NCI-H1105 (cell line): ENCODE data around the gene ERICH3.
A peak's percentile ranks its signal among the peaks of the same experiment; 100 is the strongest.

Experiments
- DNase-seq: peaks from one replicate; lab custom pipeline; 2025; lab: John Stamatoyannopoulos, UW

Gene ERICH3

DNA sequence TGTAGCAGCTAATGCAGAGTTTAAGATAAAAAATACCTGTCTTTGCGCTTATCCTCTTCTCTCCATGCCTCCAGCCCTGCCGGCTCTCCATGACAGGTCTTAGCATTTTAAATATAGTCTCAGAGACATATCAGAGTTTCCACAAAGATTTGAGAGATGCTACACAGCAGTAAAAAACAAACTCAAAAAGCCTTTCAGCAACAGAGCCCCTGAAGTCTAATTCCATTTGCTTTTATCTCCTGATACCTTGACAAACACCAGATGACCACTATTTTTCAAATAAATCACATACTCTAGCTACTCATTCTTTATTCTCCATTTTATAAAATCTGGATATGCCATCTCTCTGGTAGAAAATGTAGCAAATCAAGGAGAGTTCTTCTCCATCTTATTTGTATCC is 81.6 kb downstream of the ERICH3 start:
- no peak for DNase-seq

DNA sequence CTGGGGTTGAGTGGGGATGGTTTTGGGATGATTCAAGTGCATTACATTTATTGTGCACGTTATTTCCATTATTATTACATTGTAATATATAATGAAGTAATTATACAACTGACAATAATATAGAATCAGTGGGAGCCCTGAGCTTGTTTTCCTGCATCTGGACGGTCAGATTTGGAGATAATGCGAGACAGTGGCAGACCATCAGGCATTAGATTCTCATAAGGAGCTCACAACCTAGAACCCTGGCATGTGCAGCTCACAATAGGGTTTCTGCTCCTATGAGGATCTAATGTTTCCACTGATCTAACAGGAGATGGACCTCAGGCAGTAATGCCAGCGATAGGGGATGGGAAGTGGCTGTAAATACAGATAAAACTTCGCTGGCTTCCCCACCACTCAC is 83.3 kb downstream of the ERICH3 start:
- no peak for DNase-seq

DNA sequence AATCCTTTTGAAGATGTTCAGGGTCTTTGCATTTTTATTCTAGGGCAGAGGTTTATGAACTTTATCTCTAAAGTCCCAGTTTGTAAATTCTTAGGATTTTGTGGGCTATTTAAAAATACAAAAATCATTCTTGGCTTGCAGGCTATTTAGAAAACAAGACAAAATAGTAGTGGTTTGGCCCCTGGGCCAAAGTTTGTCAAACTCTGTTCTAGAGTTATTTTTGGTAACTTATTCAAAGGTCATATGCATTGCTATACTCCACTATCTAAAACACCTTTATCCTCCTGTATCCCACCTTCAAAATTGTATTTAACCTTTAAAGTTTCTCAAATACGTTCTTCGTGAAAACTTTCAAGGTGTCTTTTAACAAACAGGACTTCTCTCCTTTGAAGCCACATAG is 85.7 kb downstream of the ERICH3 start:
- DNase-seq: no peak

DNA sequence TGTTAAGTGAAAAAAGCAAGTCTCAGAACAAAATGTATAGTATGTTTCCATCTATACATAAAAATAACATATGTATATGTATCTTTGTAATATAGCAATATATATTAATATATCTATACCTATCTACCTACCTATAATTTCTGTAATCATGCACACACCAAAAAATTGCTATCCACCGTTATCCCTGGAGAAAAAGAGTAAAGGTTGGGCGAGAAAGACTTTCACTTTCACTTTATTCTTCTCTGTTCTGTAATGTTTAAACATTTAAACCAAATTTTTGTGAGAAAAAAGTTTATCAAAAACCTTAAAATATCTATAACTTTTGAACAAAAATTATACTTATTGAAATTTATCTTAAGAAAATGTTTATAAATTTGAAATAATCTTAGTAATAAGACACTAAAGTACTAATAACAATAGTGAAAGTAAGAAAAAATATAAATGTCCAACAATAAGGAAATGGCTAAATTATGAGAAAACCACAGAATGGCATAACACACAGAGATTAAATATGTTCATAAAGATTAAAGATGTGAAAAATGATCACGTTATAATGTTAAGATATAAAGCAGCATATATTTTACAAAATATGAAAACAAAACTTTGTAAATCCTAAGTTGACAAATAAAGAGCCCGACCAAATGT is 87.2 kb downstream of the ERICH3 start:
- DNase-seq: no peak

DNA sequence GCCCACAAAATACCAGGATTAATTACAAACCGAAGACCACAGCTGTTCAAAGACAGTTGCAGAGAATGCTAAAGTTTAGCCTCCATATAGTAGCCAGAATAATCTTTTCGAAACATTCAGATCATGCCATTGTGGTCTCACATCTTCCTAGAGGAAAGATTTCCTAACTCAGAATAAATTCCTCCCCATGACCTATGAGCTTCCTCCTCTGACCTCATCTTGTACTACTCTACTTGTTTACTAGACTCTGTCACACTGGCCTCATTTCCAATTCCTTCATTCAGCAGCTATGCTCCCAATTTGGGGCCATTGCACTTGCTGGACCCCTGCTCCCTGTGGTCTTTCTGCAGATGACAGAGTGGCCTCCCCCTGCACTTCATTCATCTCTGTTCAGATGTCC is 89.4 kb downstream of the ERICH3 start:
- no peak for DNase-seq

DNA sequence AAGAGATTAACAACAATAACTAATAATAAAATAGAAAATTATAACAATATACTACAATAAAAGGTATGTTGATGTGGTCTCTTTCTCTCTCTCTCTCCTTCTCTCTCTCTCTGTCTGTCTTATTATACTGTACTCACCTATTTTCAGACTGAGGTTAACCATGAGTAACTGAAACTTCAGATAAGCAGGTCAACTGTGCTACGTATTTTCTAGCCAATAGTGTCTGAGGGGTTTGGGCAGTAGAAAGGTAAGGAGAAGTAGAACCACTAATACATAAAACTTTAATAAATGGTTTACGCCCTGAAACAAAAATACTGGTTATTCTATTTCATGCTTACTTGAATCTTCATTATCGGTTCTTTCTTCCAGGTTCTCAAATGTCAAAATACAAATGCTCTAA is 90.2 kb downstream of the ERICH3 start:
- no peak for DNase-seq

DNA sequence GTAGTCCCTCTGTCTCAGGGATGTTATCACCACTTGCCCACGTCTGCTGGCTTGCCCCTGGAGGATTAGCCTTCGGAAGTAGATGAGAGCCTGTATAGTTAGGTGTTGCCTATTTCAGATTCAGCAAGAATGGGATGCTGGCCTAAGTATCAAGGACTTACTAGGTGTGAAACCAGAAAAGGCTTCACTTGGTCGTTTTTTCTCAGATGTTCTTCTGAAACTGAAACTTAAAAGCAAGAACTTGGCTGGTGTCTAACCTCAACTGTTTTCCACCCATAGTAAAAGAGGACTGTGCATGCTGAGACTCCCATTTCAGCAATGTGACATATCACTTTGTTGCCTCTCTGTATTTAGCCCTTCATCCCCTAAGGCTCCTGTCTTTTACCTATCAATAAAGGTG is 94.2 kb downstream of the ERICH3 start:
- DNase-seq: no peak

DNA sequence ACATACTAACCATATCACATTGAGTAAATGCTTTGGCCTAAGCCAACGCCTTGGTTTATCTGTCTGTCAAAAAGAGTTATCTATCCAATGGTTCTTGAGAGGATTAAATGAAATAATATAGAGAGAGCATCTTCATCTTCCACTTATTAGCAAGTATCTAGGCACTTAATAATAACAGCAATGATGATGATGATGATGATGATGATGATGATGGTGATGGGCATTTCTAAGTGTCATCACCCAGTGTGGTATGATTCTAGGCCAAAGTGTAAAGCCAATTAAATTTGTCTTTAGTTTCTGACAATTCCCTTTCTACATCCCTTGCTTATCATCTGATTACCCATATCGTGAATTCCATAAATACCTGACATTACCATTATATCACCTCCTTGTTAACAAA is 95.5 kb downstream of the ERICH3 start:
- DNase-seq: no peak

DNA sequence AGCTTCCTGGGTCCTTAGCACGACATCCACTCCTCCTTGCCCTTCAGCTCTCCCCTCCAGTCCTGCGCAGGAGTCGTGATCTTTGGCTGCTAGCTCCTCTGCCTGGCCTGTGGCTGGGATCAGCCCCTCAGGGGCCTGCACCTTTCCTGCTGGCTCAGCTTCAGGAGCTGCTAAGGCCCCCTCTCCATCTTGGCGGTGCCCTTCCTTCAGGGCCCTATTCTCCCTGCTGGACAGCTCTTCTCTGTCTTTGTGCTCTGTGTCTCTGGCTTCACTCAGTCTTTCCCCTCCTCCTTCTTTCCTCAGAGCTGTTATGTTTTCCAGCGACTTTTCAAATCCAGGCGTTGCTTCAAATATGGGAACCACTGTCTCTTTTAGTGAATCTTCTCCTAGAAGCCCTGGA is 101.7 kb downstream of the ERICH3 start:
- no peak for DNase-seq

DNA sequence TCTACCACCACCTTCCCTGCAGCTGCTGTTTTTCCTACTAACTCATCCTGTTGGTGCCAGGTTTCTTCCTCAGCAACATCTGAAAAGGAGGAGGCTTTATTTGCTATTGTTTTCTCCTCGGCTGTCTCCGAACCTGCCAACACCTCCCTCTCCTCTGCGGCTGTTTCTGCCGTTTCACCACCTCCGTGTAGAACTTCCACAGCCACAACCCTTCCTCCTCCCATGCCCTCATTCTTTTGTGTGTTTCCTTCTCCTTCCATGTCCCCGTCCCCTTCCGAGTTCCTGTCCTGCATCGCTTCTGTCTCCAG is 102.1 kb downstream of the ERICH3 start:
- DNase-seq: no peak

DNA sequence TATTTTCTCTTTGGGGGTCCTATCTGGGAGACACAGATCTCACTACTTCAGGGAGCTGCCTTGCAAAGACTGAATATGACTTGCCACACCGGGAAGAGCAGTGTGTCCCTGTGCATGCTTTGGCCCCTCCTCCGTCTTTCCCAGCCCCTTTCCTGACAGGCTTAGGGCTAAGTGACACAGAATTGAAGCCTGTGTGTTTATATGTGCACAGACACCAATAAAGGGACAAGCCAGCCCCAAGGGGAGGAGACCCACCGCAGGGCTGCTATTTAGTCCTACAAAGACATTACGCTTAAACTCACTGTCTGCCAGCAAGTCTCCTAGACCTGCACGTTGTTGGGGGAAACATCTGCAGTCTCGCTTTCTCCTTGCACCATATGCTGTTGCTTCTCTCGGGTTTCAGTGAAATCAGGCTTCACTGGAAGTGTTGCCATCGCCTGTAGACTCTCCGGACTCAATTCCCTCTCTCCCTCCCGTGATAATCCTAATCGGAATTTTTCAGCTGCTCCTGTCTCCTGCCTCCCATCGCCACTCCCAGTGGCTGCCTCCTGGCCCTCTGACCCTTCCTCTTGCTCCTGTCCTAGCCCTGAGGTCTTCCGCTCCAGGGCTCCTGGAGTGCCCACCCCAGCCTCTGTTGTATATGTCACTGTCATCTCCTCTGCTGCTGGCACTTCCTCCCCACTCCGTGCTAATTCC is 102.6 kb downstream of the ERICH3 start:
- DNase-seq: no peak

DNA sequence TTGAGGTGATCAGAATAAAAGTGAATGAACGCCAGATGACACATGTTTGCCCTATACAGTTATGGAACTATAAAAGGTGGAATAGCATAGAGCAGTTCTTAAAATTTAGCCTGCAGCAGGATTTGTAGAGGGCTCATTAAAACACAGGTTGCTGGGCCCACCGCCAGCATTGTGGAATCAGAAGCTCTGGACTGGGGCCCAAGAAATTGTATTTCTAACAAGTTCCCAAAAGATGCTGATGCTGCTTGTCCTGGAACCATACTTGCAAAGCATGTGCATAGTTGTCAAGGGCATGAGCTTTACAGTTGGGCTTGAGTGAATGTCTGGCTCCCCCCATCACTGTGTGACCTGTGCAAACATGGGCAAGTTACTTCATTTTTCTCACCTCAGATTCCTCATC is 123.7 kb downstream of the ERICH3 start:
- DNase-seq: no peak

DNA sequence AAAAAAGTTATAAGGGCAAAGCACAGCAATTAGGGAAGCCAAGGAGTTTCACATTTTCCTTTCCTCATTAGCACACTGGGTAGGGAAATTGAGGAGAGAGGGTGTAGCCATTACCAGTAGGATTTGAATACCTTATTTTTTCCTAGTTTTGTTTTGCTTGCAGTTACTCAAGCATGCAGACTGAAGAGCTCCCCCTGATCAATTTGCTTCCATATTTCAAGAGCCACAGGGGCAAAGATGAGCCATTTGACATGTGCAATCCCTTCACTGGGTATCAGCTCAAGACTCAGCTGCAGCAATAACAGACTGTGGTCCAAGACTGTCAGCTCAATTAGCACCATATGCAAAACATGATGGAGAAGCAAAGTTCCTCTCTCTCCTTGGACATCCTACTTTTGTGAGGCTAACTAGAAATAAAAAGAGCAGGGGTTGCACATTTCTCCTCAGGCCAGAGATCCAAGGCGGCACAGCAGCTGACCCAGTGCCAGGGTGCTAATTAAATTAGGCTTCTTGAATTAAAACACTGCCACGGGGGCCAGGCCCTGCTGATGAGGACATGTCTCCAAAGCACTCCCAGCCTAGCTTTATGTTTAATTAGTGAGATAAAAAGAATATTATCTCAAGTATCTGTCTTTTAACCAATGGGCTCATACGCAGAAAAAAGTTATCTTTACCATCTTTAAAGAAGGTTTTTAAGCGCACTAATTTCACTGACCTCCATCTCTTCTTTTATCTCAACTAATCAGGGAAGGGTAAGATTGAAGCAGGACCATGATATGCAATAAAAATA is 124.4 kb downstream of the ERICH3 start:
- no peak for DNase-seq

DNA sequence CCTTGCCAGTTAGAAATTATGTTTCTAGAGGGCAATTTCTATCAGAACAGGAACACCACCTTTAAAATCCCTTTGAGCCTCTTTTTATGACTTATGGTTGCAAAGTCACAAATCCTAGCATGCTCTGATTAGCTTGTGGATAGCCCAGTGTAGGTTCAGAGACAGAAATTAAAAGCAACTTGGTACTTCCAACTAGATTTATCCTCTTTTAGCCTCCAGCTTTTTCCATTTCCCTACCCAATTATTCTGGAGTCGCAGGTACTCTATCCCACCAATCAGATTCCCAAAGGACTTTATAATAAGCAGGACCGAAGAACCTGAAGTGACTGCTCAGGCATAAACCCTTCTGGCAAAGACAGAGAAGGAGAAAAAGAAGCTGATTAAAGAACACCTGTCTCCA is 127.8 kb downstream of the ERICH3 start:
- DNase-seq: no peak

DNA sequence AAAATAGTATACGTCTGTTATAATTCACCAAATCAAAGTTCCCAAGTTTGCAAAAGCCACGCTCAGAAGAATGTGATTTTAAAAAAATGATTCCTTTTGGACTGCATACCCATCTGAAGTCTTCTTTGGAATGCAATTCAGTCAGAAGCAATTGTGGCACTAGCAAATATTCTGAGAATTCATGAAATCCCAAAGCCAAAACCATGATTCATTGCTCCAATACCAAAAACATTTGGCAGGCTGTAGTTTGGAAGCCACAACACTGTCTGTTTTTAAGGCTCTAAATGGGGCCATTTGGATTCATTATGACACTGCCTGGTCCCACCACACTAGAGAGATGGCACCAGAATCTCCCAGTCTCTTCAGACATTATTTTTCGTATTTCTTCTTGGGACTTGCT is 139.4 kb downstream of the ERICH3 start:
- no peak for DNase-seq

DNA sequence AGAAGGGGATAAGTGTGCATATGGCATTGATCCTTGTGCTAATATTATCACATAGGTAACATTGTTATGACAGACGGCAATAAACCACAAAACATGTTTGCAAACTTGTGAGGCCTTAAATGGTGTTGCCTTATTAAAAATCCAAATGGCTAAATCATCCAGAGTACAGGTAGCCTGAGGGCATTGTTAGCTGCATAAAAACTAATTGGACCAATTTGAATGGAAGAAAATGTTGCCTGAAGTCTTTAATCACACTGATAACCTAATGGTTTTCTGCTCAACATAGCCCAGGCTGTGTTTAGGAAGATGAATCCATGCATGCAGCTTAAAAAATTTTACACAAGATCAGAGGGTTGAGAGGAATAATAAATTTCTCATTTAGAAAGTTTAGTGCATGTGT is 141.8 kb downstream of the ERICH3 start:
- DNase-seq: peak; percentile 73

DNA sequence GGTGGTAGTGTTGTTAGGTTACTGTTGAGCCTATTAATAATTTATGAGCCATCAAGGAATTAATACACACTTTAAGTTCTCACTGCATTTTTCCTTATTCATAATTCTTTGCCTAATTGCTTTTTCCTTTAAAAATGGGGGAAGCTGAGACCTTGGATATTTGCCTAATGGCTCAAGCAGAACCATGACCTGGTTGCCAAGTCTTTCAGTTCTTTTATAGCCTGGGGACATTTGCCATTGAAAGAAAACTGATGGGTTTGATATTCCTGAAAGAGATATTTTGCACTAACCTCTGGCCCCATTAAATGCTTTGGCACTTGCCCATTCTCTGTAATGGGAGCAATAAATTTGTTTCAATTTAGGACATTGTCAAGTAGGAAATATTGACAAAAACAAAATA is 142.7 kb downstream of the ERICH3 start:
- peak; percentile 59 for DNase-seq

DNA sequence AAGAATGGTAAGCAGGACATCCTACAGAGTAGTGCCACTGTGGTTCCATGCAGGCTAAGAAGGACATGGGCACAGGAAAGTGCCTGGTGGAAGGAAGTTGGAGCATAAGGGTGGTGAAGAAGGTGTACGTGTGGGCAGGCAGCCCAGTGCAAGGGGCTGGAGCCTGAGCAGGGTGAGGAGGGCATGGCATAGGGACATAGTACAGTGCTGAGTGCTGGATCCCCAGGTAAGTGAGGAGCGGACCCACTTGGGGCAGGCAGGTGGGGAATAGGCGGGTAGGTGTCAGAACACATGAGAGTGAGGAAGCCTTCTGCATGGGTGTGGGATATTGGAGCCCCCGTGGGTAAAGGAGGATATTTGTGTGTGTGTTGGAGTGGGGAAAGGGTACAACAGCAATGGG is 145.5 kb downstream of the ERICH3 start:
- no peak for DNase-seq

DNA sequence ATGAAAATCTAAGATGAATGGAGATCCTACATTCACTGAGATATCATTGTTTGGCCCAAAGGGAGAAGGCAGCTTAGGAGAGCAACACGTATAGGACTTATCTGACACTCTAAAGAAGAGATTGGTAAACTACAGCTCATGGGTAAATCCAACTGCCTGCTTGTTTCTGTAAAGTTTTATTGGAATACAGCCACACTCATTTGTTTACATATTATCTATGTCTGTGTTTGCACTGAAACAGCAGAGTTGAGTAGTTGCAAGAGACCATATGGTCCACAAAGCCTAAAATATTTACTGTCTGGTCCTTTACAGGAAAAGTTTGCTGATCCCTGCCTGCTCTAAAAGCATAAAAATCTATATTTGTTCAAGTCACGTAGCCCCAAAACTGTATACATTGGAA is 146.9 kb downstream of the ERICH3 start:
- DNase-seq: no peak

DNA sequence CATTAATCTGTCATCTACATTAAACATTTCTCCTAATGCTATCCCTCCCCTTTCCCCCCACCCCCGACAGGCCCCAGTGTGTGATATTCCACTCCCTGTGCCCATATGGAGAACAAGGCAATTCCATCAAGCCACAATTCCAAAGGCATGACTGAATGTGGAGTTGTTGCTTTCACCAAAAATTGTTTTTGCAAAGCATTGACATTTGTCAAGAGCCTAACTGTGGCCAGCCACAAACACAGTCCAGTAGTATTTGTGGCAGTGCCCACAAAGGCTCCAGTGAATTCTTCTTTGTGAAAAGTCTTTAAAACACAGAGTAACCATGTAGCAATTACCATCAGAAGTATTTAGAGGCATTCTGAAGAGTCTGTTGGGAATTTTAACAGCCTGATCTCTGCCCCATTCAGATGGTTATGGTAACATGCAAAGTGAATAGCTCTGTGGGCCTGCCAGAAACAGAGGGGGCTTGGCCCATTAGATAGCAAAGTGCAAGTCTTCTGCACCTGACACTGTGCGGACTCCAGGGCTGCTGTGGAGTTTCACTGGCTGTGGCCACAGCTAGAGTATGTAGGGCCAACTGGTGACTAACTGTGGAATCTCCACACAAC is 149.6 kb downstream of the ERICH3 start:
- no peak for DNase-seq

DNA sequence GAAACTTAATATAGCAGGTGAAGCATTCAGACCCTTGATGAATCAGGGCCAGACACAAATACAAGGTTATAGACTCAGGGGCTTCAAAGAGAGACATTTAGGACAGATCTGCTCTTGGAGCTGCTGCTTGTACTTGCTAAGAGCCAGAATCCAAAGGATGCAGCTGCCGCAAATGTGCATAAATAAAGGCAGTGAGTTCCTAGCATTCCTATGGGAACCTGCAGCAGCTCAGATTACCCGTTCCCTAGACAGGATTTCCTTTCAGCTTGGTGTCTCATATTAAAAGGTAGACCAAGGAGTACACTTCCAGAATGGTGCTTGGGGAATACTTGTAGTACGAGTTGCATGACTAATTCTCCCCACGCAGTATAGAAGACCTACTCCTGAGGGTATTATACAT is 151.4 kb downstream of the ERICH3 start:
- no peak for DNase-seq
